Measurements from ENCODE around the gene RASGRF1.
A peak's percentile ranks its signal among the peaks of the same experiment; 100 is the strongest.

The RASGRF1 gene

DNA sequence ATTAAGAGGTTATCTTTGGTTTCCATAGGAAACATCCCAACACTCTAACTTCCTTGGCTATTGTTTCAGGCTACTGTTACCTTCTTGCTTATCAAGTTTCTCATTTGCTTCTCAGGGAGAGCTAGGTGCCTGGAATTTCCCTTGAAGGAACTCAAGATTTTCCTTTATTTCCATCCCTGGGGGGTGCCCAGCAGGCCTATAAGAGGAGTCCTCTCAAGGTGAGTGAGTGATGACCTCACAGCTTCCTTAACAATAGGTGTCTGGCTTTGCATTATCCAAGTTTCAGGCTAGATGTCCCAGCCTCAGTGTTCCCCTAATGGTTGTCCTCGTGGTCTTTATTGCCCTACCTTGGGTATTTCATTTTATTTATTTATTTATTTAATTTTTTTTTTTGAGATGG is 133.6 kb downstream of the RASGRF1 start:
- Histone ChIP-seq H3K27me3 (ENCODE audit: control insufficient read depth in 1 of 2, insufficient read depth in 2 of 2, low read length in 2 of 2) (no peaks in the 10 kb centered on the region), H3K36me3 (ENCODE audit: control insufficient read depth in 2 of 2, insufficient read depth in 2 of 2, low read length in 2 of 2) (no peaks in the 10 kb centered on the region), H3K9ac (ENCODE audit: low read length in 2 of 2) (no peak overlapping the region), H3K27ac (ENCODE audit: low read length) (no peak overlapping the region), H3K9me3 (ENCODE audit: control insufficient read depth in 2 of 2, low read length in 2 of 2) (peaks cover 0 to 5% of the 10 kb centered on the region in 2 donors), H3K4me1 (ENCODE audit: control insufficient read depth, insufficient read depth, low read length) (no peaks in the 10 kb centered on the region), H3K4me3 (ENCODE audit: low read length in 2 of 2) (no peak overlapping the region)

DNA sequence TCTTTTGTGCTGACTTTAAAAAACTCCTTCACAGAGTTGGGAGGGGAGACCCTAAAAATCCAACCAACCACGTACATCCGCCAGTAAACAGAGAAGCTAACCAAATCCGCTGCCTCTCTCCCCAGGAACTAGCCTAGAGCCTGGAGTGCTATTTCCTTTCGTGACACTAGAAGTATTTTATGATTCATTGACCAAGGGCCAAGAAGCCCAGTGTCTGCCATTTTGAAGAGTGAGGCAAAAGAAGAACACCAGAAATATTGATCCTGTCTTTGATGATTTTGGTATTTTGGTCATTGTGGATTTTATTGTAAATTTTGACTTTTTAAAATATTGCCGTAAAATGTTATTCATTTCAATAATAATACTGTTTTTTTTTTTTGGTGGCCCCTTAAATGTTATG is 135.2 kb downstream of the RASGRF1 start:
- Histone ChIP-seq H3K27me3 (ENCODE audit: control insufficient read depth in 1 of 2, insufficient read depth in 2 of 2, low read length in 2 of 2) (no peaks in the 10 kb centered on the region), H3K9ac (ENCODE audit: low read length in 2 of 2) (no peak overlapping the region), H3K9me3 (ENCODE audit: control insufficient read depth in 2 of 2, low read length in 2 of 2) (peaks cover 0 to 1% of the 10 kb centered on the region in 2 donors), H3K4me1 (ENCODE audit: control insufficient read depth, insufficient read depth, low read length) (no peaks in the 10 kb centered on the region), H3K27ac (ENCODE audit: low read length) (no peak overlapping the region), H3K4me3 (ENCODE audit: low read length in 2 of 2) (no peak overlapping the region), H3K36me3 (ENCODE audit: control insufficient read depth in 2 of 2, insufficient read depth in 2 of 2, low read length in 2 of 2) (no peaks in the 10 kb centered on the region)

DNA sequence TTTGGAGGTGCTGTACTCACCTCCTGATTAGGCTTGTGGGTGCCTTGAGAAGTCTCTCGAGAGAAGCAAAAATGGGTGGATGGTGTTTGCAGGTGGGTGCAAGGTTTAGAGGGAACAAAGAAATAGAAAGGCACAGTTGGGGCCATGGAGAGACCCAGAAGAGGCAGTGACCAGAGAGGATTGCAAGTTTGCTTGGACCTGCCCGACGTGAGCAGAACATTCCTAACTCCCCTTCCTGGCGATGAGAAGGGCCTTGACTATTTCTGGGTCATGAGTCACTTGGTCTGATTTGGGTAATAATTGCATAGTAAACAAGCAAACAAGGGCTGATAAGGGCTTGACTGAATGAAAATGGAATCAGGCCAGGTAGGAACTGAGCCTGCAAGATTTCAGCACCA is 138.7 kb downstream of the RASGRF1 start:
- no peak overlapping the region for H3K27ac ChIP-seq (ENCODE audit: low read length)
- no peaks in the 10 kb centered on the region for H3K36me3 ChIP-seq (ENCODE audit: control insufficient read depth in 2 of 2, insufficient read depth in 2 of 2, low read length in 2 of 2)
- no peak overlapping the region for H3K9ac ChIP-seq (ENCODE audit: low read length in 2 of 2)
- no peaks in the 10 kb centered on the region for H3K9me3 ChIP-seq (ENCODE audit: control insufficient read depth in 2 of 2, low read length in 2 of 2)
- H3K4me3 ChIP-seq (ENCODE audit: low read length in 2 of 2) = no peak overlapping the region
- no peaks in the 10 kb centered on the region for H3K27me3 ChIP-seq (ENCODE audit: control insufficient read depth in 1 of 2, insufficient read depth in 2 of 2, low read length in 2 of 2)
- H3K4me1 ChIP-seq (ENCODE audit: control insufficient read depth, insufficient read depth, low read length) = no peaks in the 10 kb centered on the region

DNA sequence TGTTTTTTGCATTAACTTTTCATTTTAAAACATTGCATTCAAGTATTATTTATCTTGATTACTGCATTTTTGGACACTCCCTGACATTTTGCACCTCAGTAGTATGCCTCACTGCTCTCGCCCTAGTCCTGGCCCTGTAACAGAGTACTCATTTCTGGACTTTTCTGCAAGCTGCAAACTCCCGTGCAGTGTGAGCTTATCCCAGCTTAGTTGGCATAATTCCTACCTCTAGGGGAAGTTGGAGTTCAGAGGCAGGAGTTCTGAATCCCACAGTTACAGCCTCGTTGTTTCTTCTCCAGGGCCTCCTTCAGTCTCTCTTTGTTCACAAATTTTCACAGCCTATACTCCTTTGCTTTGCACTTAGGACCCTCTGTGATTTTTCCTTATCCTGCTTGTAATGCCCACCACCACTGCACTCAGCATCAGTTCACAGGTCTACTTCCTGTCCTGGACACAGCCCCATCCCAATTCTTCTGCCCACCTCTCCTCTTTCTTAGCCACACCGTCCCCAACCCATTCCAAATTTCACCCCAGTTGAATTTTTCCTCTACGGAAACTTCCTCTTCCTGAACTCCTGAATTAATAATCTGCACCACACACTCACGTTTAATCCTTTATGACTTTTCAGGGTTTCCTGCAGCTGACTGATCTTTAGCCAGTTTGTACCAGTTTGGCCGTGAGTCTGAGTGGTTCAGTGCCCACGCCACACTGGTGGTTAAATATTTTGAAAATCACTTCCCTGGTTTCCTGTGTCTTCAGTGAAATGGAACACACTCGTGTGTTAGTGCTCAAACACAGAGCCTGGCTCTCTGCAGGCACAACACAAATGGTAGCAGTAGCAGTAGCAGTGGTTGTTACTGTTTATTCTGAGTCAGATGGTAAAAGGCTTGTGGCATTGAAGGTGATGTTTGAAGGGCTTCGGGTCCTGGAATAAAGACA is 139.4 kb downstream of the RASGRF1 start:
- Histone ChIP-seq H3K9me3 (ENCODE audit: control insufficient read depth in 2 of 2, low read length in 2 of 2) (no peaks in the 10 kb centered on the region), H3K4me3 (ENCODE audit: low read length in 2 of 2) (no peak overlapping the region), H3K9ac (ENCODE audit: low read length in 2 of 2) (no peak overlapping the region), H3K36me3 (ENCODE audit: control insufficient read depth in 2 of 2, insufficient read depth in 2 of 2, low read length in 2 of 2) (no peaks in the 10 kb centered on the region), H3K4me1 (ENCODE audit: control insufficient read depth, insufficient read depth, low read length) (no peaks in the 10 kb centered on the region), H3K27me3 (ENCODE audit: control insufficient read depth in 1 of 2, insufficient read depth in 2 of 2, low read length in 2 of 2) (no peaks in the 10 kb centered on the region), H3K27ac (ENCODE audit: low read length) (no peak overlapping the region)

DNA sequence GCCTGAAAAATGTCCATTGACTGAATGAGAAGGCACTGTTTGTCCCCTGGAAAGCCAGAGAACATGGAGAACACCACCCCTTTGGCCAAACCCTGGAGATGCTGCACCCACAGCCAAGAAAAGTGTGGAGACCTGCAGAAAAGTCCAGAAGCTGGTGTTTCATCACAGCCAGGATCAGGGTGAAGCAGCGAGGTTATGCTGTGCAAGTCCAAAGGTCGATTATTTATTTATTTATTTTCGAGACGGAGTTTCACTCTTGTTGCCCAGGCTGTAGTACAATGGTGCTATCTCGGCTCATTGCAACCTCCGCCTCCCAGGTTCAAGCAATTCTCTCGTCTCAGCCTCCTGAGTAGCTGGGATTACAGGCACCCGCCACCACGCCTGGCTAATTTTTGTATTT is 140.2 kb downstream of the RASGRF1 start:
- no peaks in the 10 kb centered on the region for H3K9me3 ChIP-seq (ENCODE audit: control insufficient read depth in 2 of 2, low read length in 2 of 2)
- H3K4me1 ChIP-seq (ENCODE audit: control insufficient read depth, insufficient read depth, low read length) = no peaks in the 10 kb centered on the region
- H3K27ac ChIP-seq (ENCODE audit: low read length) = no peak overlapping the region
- H3K4me3 ChIP-seq (ENCODE audit: low read length in 2 of 2) = no peak overlapping the region
- H3K9ac ChIP-seq (ENCODE audit: low read length in 2 of 2) = no peak overlapping the region
- no peaks in the 10 kb centered on the region for H3K27me3 ChIP-seq (ENCODE audit: control insufficient read depth in 1 of 2, insufficient read depth in 2 of 2, low read length in 2 of 2)
- H3K36me3 ChIP-seq (ENCODE audit: control insufficient read depth in 2 of 2, insufficient read depth in 2 of 2, low read length in 2 of 2) = no peaks in the 10 kb centered on the region

DNA sequence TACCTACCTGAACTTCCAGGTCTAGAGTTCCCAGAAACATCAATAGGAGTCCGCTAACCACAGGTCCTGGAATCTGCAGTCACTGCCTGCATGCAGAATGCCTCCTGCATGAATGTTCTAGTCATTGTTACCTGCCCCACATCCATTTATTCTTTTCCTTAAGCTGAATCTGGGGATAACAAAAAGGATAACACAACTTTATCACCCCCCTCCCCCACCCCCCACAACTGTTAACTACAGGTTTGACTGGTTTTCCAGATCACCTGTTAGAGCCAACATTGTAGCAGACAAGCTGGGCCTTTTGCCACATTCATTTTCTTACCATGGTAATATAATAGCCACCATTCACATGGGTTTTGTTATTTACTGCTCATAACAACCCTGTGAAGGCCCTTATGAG is 141.1 kb downstream of the RASGRF1 start:
- Histone ChIP-seq H3K36me3 (ENCODE audit: control insufficient read depth in 2 of 2, insufficient read depth in 2 of 2, low read length in 2 of 2) (no peaks in the 10 kb centered on the region), H3K4me3 (ENCODE audit: low read length in 2 of 2) (no peak overlapping the region), H3K27ac (ENCODE audit: low read length) (no peak overlapping the region), H3K9me3 (ENCODE audit: control insufficient read depth in 2 of 2, low read length in 2 of 2) (no peaks in the 10 kb centered on the region), H3K4me1 (ENCODE audit: control insufficient read depth, insufficient read depth, low read length) (peaks cover 2% of the 10 kb centered on the region), H3K27me3 (ENCODE audit: control insufficient read depth in 1 of 2, insufficient read depth in 2 of 2, low read length in 2 of 2) (no peaks in the 10 kb centered on the region), H3K9ac (ENCODE audit: low read length in 2 of 2) (no peak overlapping the region)

DNA sequence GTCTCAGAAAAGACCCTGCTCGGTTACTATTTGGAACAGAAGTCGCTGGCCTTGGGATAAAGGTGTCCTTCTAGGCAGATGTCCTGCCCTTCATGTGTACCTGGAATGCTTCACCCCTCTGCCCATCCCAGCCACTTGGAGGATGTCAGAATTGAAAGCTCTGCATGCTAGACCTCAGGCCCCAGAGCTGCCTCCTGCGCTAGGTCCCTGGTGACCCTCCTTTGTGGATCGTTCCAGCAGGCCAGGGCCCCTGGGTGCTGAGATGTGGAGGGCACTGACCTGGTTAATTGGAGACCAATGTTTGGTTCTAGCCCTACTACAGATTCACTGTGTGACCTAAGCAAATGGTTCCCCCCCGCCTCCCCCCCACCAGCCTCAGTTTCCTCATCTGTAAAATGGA is 143.1 kb downstream of the RASGRF1 start:
- H3K4me1 ChIP-seq (ENCODE audit: control insufficient read depth, insufficient read depth, low read length) = peaks cover 10% of the 10 kb centered on the region
- no peak overlapping the region for H3K27ac ChIP-seq (ENCODE audit: low read length)
- H3K36me3 ChIP-seq (ENCODE audit: control insufficient read depth in 2 of 2, insufficient read depth in 2 of 2, low read length in 2 of 2) = no peaks in the 10 kb centered on the region
- H3K4me3 ChIP-seq (ENCODE audit: low read length in 2 of 2) = no peak overlapping the region
- H3K9ac ChIP-seq (ENCODE audit: low read length in 2 of 2) = no peak overlapping the region
- H3K27me3 ChIP-seq (ENCODE audit: control insufficient read depth in 1 of 2, insufficient read depth in 2 of 2, low read length in 2 of 2) = no peaks in the 10 kb centered on the region
- no peaks in the 10 kb centered on the region for H3K9me3 ChIP-seq (ENCODE audit: control insufficient read depth in 2 of 2, low read length in 2 of 2)

DNA sequence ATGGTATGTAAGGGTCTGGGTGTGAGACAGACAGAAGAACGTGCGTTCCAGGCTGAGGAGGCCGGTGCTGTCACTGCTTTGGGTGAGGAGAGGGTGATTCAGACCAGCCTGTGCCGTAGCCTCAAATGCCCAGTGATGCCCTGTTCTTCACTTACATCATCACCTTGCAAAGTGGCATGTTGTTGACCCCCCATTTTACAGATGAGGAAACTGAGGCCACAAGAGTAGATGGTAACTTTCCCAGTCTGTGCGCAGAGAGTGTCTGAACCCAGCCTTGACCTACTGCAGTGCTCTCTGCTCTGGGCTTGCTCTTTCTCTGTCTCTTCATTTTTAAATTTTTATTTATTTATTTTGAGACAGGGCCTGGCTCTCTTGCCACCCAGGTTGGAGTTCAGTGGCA is 144.1 kb downstream of the RASGRF1 start:
- Histone ChIP-seq H3K9me3 (ENCODE audit: control insufficient read depth in 2 of 2, low read length in 2 of 2) (no peaks in the 10 kb centered on the region), H3K4me3 (ENCODE audit: low read length in 2 of 2) (no peak overlapping the region), H3K27me3 (ENCODE audit: control insufficient read depth in 1 of 2, insufficient read depth in 2 of 2, low read length in 2 of 2) (no peaks in the 10 kb centered on the region), H3K36me3 (ENCODE audit: control insufficient read depth in 2 of 2, insufficient read depth in 2 of 2, low read length in 2 of 2) (no peaks in the 10 kb centered on the region), H3K4me1 (ENCODE audit: control insufficient read depth, insufficient read depth, low read length) (peaks cover 10% of the 10 kb centered on the region), H3K9ac (ENCODE audit: low read length in 2 of 2) (no peak overlapping the region), H3K27ac (ENCODE audit: low read length) (no peak overlapping the region)

DNA sequence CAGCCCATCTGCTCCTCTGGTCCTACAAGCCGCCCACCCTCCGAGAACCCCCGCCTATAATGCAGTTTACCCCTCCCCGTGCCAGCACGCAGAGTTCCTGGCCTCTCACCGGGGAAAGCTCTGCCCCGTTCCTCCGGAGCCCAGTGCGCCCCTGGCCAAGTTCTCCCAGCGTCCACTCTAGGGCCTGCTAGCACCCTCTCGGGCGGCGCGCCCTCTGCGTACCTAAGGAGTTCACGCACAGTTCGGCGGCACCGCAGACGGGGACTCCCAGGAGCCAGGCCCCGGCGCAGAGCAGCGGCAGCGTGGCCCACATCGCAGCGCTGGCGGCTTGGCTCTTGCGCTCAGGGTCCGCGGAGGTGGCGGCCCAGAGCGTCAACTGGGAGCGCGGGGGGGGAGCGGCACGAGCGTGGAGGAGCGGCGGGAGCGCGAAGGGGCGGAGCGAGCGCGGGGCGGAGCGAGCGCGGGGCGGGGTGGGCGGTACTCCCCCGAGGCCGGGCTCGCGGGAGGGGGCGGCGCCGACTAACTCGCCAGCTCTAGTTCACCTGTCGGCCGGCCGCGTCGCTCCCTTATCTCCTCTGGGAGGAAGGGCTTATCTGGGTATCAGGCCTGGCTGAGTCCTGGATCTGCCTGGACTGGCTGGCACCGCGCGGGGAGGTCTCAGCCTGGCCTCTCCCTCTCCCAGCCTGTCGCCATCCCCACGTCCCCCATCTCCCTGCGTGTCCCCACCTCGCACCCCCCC is 145.7 kb downstream of the RASGRF1 start, which contains the start of gene CTSH:
TSS of gene CTSH (minus strand) at position 378 of the 739 bp plus-strand sequence. CDS start at position 313, 65 bp downstream.
- Histone ChIP-seq H3K9ac (ENCODE audit: low read length in 2 of 2) (peak within 1 kb of the TSS; percentile 47 to 55), H3K27me3 (ENCODE audit: control insufficient read depth in 1 of 2, insufficient read depth in 2 of 2, low read length in 2 of 2) (no peaks in the 10 kb centered on the region), H3K27ac (ENCODE audit: low read length) (no peak within 1 kb of the TSS), H3K36me3 (ENCODE audit: control insufficient read depth in 2 of 2, insufficient read depth in 2 of 2, low read length in 2 of 2) (no peaks in the 10 kb centered on the region), H3K4me3 (ENCODE audit: low read length in 2 of 2) (peak within 1 kb of the TSS; percentile 76 to 80), H3K4me1 (ENCODE audit: control insufficient read depth, insufficient read depth, low read length) (peaks cover 10% of the 10 kb centered on the region), H3K9me3 (ENCODE audit: control insufficient read depth in 2 of 2, low read length in 2 of 2) (no peaks in the 10 kb centered on the region)

DNA sequence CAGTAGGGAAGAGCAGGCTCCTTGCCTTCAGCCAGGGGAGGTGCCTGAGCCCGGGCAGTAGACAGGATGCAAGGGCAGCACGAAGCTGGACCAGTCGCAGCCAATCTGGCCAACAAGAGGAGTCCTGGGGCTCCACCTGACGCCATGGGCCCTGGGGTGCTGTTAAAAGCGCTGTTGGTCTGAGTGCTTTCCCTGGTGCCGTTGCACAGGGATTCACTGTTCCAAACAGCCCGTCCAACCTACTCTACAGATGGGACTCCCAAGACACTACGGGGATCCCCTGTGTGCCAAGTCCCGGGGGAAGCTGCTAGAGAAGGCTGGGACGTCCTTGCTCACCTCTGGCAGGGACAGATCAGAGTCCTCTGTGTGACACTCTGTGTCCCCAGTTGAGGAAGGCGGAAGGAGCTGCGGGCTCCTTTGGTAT is 146.4 kb downstream of the RASGRF1 start:
- Histone ChIP-seq H3K4me1 (ENCODE audit: control insufficient read depth, insufficient read depth, low read length) (peaks cover 10% of the 10 kb centered on the region), H3K27ac (ENCODE audit: low read length) (no peak overlapping the region), H3K27me3 (ENCODE audit: control insufficient read depth in 1 of 2, insufficient read depth in 2 of 2, low read length in 2 of 2) (no peaks in the 10 kb centered on the region)

More for the DNA sequence above, 146.4 kb downstream of the RASGRF1 start:
- H3K4me3 ChIP-seq (ENCODE audit: low read length in 2 of 2) = peak overlapping the region; percentile 76 to 80
- peak overlapping the region; percentile 26 to 47 for H3K9ac ChIP-seq (ENCODE audit: low read length in 2 of 2)
- H3K9me3 ChIP-seq (ENCODE audit: control insufficient read depth in 2 of 2, low read length in 2 of 2) = no peaks in the 10 kb centered on the region
- H3K36me3 ChIP-seq (ENCODE audit: control insufficient read depth in 2 of 2, insufficient read depth in 2 of 2, low read length in 2 of 2) = no peaks in the 10 kb centered on the region

All from stomach smooth muscle (tissue), 2 donors.